ENCODE measurements around the gene C5.

C5 gene

DNA sequence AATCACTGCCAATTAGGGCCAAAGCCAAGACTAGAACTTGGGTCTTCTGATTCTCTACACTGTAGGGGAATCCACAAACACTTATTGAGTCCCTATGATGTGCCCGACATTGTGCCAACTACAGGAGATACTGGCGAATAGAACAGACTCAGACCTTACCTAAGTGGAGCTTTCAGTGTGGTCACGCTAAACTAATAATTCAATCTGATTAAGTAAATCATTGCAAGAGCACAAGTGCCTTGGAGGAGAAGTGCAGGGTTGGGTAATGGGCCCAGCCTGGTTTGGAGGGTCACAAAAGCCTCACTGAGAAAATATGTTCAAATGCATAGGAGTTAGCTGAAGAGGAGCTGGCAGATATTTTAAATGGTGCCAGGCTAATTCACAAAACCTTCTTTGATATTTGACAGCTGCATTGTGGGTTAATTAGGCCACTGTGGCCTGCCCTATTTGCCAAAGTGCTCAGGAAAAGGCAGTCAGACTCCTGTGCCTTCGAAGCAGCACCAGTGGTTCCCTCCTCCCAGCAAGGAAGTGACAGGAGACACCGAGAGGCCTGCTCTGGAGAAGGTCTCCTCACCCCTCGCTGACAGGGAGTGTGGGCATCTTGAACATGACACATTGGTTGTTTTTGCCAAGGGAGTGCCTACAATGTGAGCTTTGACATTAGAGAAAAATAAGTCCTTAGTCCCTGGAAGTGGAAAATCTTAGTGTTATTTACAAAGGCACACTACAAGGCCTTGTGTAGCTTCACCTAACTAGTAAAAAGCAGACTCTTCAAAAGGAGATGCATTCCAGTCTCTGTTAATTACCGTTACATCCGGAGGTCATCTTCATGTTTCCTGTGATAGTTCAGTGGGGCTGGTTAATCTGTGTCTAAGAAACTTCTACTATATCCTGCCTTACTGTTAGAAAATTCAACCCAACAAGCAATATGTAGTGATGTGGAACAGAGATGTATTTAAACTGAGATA is 99.4 kb downstream of the C5 start:
- in situ Hi-C loops (cut with MboI; ENCODE audit: low pct_unique_long_range_greater_than_20kb, low sequenced_read_pairs, unreplicated experiment), result no loop called here
- DNase-seq (ENCODE audit: low spot score), result no peak

DNA sequence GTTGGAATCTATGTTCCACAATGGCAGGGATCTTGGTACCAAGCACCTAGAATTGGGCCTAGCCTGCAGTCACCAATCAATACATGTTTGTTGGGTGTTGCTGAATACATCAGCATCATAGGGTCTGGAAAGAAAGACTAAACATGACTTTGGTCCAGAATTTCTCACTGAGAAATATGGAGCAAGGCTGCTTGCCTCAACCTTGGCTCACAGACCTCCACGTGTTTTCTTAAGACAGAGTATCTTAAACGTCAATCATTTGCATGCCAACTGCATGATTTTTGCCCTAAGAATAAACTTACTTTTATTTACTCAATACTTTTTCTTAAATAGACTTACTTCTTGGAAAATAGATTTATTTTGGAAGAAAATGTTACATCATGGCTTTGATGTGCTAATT is 100.8 kb downstream of the C5 start:
- in situ Hi-C loops (cut with MboI; ENCODE audit: low pct_unique_long_range_greater_than_20kb, low sequenced_read_pairs, unreplicated experiment), result loop anchor here (25.0 kb wide), 1 partner anchor 187 kb away; no protein-coding TSS in a partner anchor
- no peak for TF ChIP-seq CTCF (IDR thresholded peaks at IDR 0.05; ENCODE audit: extremely low read depth, insufficient read depth, missing control alignments)
- no peak for DNase-seq (ENCODE audit: low spot score)

More for the DNA sequence above, 99.4 kb downstream of the C5 start:
- no peak for TF ChIP-seq CTCF (IDR thresholded peaks at IDR 0.05; ENCODE audit: extremely low read depth, insufficient read depth, missing control alignments)

DNA sequence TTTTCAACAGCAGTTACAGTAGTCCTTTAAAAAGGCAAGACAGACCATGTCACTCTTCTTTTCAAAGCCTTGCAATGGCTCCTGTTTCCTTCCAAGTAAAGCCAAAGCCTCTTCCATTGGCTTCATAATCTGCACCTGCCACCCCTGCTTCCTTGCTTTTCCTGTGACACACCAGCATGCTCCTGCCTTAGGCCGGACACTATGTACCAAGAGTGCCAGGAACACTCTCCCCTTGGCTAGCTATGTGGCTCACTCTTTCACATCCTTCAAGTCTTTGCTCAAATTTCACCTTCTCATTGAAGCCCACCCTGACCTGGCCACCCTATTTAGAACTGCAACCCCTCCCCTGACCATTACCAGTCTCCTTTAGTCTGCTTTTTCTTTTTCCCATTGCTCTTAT is 101.3 kb downstream of the C5 start:
- in situ Hi-C loops (cut with MboI; ENCODE audit: low pct_unique_long_range_greater_than_20kb, low sequenced_read_pairs, unreplicated experiment), result loop anchor here (25.0 kb wide), 1 partner anchor 187 kb away; no protein-coding TSS in a partner anchor

GRCh38 chr9:120947222-120947621 is 102.9 kb downstream of the C5 start:
- in situ Hi-C loops (cut with MboI; ENCODE audit: low pct_unique_long_range_greater_than_20kb, low sequenced_read_pairs, unreplicated experiment), result loop anchor here (25.0 kb wide), 1 partner anchor 185 kb away; no protein-coding TSS in a partner anchor
- DNase-seq (ENCODE audit: low spot score), result no peak
- no peak for TF ChIP-seq CTCF (IDR thresholded peaks at IDR 0.05; ENCODE audit: extremely low read depth, insufficient read depth, missing control alignments)

More for the DNA sequence above, 101.3 kb downstream of the C5 start:
- DNase-seq (ENCODE audit: low spot score), result no peak
- no peak for TF ChIP-seq CTCF (IDR thresholded peaks at IDR 0.05; ENCODE audit: extremely low read depth, insufficient read depth, missing control alignments)

DNA sequence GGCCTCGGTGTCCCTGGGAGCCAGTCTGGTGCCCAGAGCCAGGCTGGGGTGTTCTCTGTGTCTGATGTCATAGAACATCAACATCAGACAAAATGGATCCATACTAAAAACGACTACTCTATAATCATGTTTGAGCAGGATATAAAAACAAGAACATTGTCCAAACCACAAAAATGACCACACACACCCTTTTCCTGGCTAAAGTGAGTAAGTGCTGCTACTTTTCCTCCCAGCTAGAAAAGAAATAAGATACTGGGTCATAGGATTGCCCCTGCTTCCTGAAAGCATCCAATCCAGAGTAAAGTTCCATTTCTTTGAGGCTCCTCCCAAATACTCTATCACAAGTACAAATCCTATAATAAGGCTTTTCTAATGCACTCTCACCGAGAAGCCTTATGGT is 103.8 kb downstream of the C5 start:
- no peak for DNase-seq (ENCODE audit: low spot score)
- no peak for TF ChIP-seq CTCF (IDR thresholded peaks at IDR 0.05; ENCODE audit: extremely low read depth, insufficient read depth, missing control alignments)
- in situ Hi-C loops (cut with MboI; ENCODE audit: low pct_unique_long_range_greater_than_20kb, low sequenced_read_pairs, unreplicated experiment), result loop anchor here (25.0 kb wide), 1 partner anchor 184 kb away; no protein-coding TSS in a partner anchor

- in situ Hi-C loops (cut with MboI; ENCODE audit: low pct_unique_long_range_greater_than_20kb, low sequenced_read_pairs, unreplicated experiment), result loop anchor here (25.0 kb wide), 1 partner anchor 183 kb away; no protein-coding TSS in a partner anchor
- DNase-seq (ENCODE audit: low spot score), result no peak
Measured at GRCh38 chr9:120944948-120945347, 105.1 kb downstream of the C5 start.

More at GRCh38 chr9:120944948-120945347, 105.1 kb downstream of the C5 start:
- no peak for TF ChIP-seq CTCF (IDR thresholded peaks at IDR 0.05; ENCODE audit: extremely low read depth, insufficient read depth, missing control alignments)
